C4-2B (cell line): ENCODE measurements around the gene SIVA1.

ENCODE experiments used
- ZFX ChIP-seq: fragments of 450-650 bp; IDR thresholded peaks from 2 replicates; pipeline ENCODE4 v1.6.1; 2017
- TF ChIP-seq, protein P1 (sequence below): fragments of 450-650 bp; conservative IDR thresholded peaks from 2 replicates; pipeline ENCODE4 v1.5.1; 2017; ENCODE audit warnings: mild to moderate bottlenecking

DNA sequence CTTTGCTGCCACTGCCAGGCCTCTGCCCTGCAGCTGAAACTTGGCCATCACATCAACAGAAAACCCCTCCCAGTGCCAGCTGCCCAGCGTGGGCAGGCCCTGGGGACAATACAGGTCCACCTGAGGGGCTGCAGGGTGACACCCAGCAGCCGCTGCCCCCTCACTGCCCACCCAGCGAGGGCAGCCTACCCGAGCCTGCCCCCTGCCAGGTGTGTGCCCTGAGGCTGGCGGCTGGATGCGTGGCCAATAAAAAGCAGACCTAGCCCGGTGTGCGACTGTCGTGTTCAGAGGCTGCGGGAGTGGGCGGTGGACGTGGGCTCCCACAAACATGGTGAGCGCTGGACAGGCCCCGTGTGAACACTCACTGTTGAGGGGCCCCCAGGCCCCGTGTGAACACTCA, 33.6 kb upstream of the SIVA1 start:
- TF ChIP-seq, protein P1, sequence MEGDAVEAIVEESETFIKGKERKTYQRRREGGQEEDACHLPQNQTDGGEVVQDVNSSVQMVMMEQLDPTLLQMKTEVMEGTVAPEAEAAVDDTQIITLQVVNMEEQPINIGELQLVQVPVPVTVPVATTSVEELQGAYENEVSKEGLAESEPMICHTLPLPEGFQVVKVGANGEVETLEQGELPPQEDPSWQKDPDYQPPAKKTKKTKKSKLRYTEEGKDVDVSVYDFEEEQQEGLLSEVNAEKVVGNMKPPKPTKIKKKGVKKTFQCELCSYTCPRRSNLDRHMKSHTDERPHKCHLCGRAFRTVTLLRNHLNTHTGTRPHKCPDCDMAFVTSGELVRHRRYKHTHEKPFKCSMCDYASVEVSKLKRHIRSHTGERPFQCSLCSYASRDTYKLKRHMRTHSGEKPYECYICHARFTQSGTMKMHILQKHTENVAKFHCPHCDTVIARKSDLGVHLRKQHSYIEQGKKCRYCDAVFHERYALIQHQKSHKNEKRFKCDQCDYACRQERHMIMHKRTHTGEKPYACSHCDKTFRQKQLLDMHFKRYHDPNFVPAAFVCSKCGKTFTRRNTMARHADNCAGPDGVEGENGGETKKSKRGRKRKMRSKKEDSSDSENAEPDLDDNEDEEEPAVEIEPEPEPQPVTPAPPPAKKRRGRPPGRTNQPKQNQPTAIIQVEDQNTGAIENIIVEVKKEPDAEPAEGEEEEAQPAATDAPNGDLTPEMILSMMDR = no peak
- TF ChIP-seq ZFX = no peak
